OCI-LY7 (cell line): ENCODE results near the gene TRAPPC10. TPM values are rescaled to one million over a fixed set of nuclear protein-coding genes. Genes with fewer than 3 reads are reported as not detected.

Source experiments
- BruUV-seq: library from RNA; stranded (reverse); fragments of 400-500 nt; replicated peaks from 2 replicates; lab custom pipeline; 2021; lab: Mats Ljungman, UMichigan
- CTCF ChIA-PET: fragments of 300-600 bp; sonication (Branson Sonifier 250); formaldehyde crosslinking; loops from one replicate; lab custom pipeline; 2022; ENCODE audit warnings: antibody characterized with exemption; ENCODE audit not compliant: unreplicated experiment; lab: Charles Lee
- POLR2A ChIA-PET: fragments of 300-600 bp; sonication (Branson Sonifier 250); formaldehyde crosslinking; loops from one replicate; lab custom pipeline; 2022; ENCODE audit warnings: antibody characterized with exemption; lab: Charles Lee
- DNase-seq: peaks from one replicate; pipeline ENCODE4 v3.0.0-alpha.2; 2015; ENCODE audit warnings: low spot score
- H2AFZ ChIP-seq: fragments of 200-600 bp; sonication (generic), shearing (Covaris generic); 2 replicates; pipeline ENCODE4 v1.6.1; 2014; ENCODE audit warnings: mild to moderate bottlenecking, antibody characterized with exemption, low read length, moderate library complexity
- H3K27ac ChIP-seq: fragments of 200-600 bp; sonication (generic); 2 replicates; pipeline ENCODE4 v1.5.1; 2014; ENCODE audit warnings: mixed run types, low read depth, mild to moderate bottlenecking, moderate library complexity, low read length, inconsistent platforms; ENCODE audit not compliant: poor library complexity, severe bottlenecking
- H3K36me3 ChIP-seq: fragments of 200-600 bp; sonication (generic); 2 replicates; pipeline ENCODE4 v1.6.1; 2014; ENCODE audit warnings: mild to moderate bottlenecking, antibody characterized with exemption, low read length, moderate library complexity, mixed read lengths; ENCODE audit not compliant: insufficient read depth
- H3K4me1 ChIP-seq: fragments of 200-600 bp; sonication (generic); 2 replicates; pipeline ENCODE4 v1.5.1; 2014; ENCODE audit warnings: mild to moderate bottlenecking, low read length; ENCODE audit not compliant: insufficient read depth, poor library complexity, severe bottlenecking
- H3K4me2 ChIP-seq: fragments of 200-600 bp; sonication (generic); 2 replicates; pipeline ENCODE4 v1.6.1; 2014; ENCODE audit warnings: mild to moderate bottlenecking, low read length
- H3K4me3 ChIP-seq: fragments of 200-600 bp; sonication (generic); 2 replicates; pipeline ENCODE4 v1.5.1; 2014; ENCODE audit warnings: mild to moderate bottlenecking, low read depth, low read length; ENCODE audit not compliant: poor library complexity, severe bottlenecking
- H3K79me2 ChIP-seq: fragments of 200-600 bp; sonication (generic); 2 replicates; pipeline ENCODE4 v1.6.1; 2016; ENCODE audit warnings: low read depth, mild to moderate bottlenecking, low read length, moderate library complexity, mixed read lengths; ENCODE audit not compliant: insufficient read depth
- H3K9me2 ChIP-seq: fragments of 200-600 bp; sonication (generic); 2 replicates; pipeline ENCODE4 v1.6.1; 2016; ENCODE audit warnings: mild to moderate bottlenecking, low read length, mixed read lengths; ENCODE audit not compliant: insufficient read depth
- H3K9me3 ChIP-seq: fragments of 200-600 bp; sonication (generic); 2 replicates; pipeline ENCODE4 v1.6.1; 2014; ENCODE audit warnings: mild to moderate bottlenecking, mixed run types, low read length, mixed read lengths
- H4K20me1 ChIP-seq: fragments of 200-600 bp; sonication (generic); 2 replicates; pipeline ENCODE4 v1.6.1; 2014; ENCODE audit warnings: mild to moderate bottlenecking, antibody characterized with exemption, low read length, moderate library complexity, mixed read lengths; ENCODE audit not compliant: insufficient read depth
- EZH2phosphoT487 ChIP-seq: fragments of 200-600 bp; sonication (generic); IDR thresholded peaks from 2 replicates; pipeline ENCODE4 v1.6.1; 2018; ENCODE audit warnings: low read depth, borderline replicate concordance, mild to moderate bottlenecking, mixed run types, antibody characterized with exemption, low read length, moderate library complexity, mixed read lengths
- intact Hi-C: fragments of 100-400 bp; cut with micrococcal nuclease; formaldehyde crosslinking; loops from one replicate; pipeline ENCODE4 v1.10.0; 2022; ENCODE audit not compliant: unreplicated experiment
- total RNA-seq, 2 experiments: library from RNA; depleted of rRNA in 1 of 2; stranded (reverse); fragments of >200 nt in 1 of 2; shearing (Covaris generic) in 1 of 2; gene quantifications; 2 replicates each; pipeline ENCODE4 v1.2.3, GENCODE V29; 2014 to 2022
- TF ChIP-seq, protein P1 (sequence below): fragments of 200-600 bp; sonication (generic); conservative IDR thresholded peaks from 2 replicates; pipeline ENCODE4 v1.5.1; 2014; ENCODE audit warnings: mild to moderate bottlenecking, antibody characterized with exemption, low read length, moderate library complexity, mixed read lengths

TRAPPC10 gene
- total RNA-seq, 2 experiments from 2014 or later, result 37.4 to 54.7 TPM

DNA sequence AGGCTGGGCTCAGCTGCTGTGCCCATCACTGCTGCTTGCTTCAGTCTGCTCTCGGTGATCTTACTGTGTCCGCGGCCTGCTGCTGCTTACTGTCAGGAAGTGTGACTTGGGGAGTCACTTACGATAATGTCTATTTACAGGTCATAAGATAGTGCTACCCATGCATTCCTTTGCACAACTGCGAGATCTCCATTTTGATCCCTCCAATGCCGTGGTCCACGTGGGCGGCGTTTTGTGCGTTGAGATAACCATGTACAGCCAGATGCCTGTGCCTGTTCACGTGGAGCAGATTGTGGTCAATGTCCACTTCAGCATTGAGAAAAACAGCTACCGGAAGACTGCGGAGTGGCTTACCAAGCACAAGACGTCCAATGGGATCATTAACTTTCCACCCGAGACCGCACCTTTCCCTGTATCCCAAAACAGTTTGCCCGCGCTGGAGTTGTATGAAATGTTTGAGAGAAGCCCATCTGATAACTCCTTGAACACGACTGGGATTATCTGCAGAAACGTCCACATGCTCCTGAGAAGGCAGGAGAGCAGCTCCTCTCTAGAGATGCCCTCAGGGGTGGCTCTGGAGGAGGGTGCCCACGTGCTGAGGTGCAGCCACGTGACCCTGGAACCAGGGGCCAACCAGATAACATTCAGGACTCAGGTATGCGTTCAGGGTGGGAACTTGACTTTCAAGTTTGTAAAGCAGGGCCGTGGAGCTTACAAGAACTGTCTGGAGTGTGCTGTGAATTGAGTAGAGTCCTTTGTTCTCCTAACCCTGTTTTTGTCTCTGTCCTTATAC lies 70.7 kb downstream of the TRAPPC10 start:
- ChIA-PET CTCF (interaction anchor here (0.9 kb wide), 1 partner anchor 8 kb away, joined by 3 read pairs; no protein-coding TSS in a partner anchor), POLR2A (interaction anchor here (0.7 to 1.2 kb wide), 3 partner anchors 10 to 70 kb away, joined by 3 to 4 read pairs (median 3); no protein-coding TSS in a partner anchor)
- TF ChIP-seq, protein P1, sequence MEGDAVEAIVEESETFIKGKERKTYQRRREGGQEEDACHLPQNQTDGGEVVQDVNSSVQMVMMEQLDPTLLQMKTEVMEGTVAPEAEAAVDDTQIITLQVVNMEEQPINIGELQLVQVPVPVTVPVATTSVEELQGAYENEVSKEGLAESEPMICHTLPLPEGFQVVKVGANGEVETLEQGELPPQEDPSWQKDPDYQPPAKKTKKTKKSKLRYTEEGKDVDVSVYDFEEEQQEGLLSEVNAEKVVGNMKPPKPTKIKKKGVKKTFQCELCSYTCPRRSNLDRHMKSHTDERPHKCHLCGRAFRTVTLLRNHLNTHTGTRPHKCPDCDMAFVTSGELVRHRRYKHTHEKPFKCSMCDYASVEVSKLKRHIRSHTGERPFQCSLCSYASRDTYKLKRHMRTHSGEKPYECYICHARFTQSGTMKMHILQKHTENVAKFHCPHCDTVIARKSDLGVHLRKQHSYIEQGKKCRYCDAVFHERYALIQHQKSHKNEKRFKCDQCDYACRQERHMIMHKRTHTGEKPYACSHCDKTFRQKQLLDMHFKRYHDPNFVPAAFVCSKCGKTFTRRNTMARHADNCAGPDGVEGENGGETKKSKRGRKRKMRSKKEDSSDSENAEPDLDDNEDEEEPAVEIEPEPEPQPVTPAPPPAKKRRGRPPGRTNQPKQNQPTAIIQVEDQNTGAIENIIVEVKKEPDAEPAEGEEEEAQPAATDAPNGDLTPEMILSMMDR, result no peak
- TF ChIP-seq EZH2phosphoT487, result no peak
- no peak for DNase-seq
- Histone ChIP-seq H3K36me3 (peaks cover 87% of the 10 kb centered on the region), H3K4me1 (no peaks in the 10 kb centered on the region), H3K4me3 (no peak overlapping the region), H4K20me1 (no peaks in the 10 kb centered on the region), H3K27ac (no peak overlapping the region), H3K4me2 (no peak overlapping the region), H3K9me2 (no peaks in the 10 kb centered on the region), H2AFZ (no peak overlapping the region), H3K9me3 (no peaks in the 10 kb centered on the region), H3K79me2 (no peaks in the 10 kb centered on the region)
- no TSS peak for BruUV-seq
- intact Hi-C loops, result no loop called here

- H3K9me3 ChIP-seq, result no peaks in the 10 kb centered on the region
- H3K27ac ChIP-seq, result no peak overlapping the region
- H3K36me3 ChIP-seq, result peaks cover 87% of the 10 kb centered on the region
- TF ChIP-seq EZH2phosphoT487, result no peak
- TF ChIP-seq, protein P1, result no peak
- ChIA-PET CTCF (interaction anchor here (0.9 kb wide), 1 partner anchor 9 kb away, joined by 3 read pairs; no protein-coding TSS in a partner anchor), POLR2A (interaction anchor here (0.7 to 1.6 kb wide), 4 partner anchors 9 to 71 kb away, joined by 3 to 9 read pairs (median 4); no protein-coding TSS in a partner anchor)
- H2AFZ ChIP-seq, result no peak overlapping the region
- H4K20me1 ChIP-seq, result no peaks in the 10 kb centered on the region
- no peak for DNase-seq
- intact Hi-C loops, result no loop called here
- H3K4me1 ChIP-seq, result no peaks in the 10 kb centered on the region
- no peak overlapping the region for H3K4me2 ChIP-seq
- H3K4me3 ChIP-seq, result no peak overlapping the region
- H3K79me2 ChIP-seq, result no peaks in the 10 kb centered on the region
- BruUV-seq, result no TSS peak
- no peaks in the 10 kb centered on the region for H3K9me2 ChIP-seq
Measured at GRCh38 chr21:44083631-44084291, 71.7 kb downstream of the TRAPPC10 start.
